ENCODE results near the gene ITPR1.

GRCh38 chr3:4591669-4592068 is 98.5 kb downstream of the ITPR1 start:
- no peak for TF ChIP-seq CTCF (conservative IDR thresholded peaks at IDR 0.05; ENCODE audit: low read length)
- no peak for TF ChIP-seq EZH2phosphoT487 (IDR thresholded peaks at IDR 0.05; ENCODE audit: borderline replicate concordance, low read depth, low read length)
